Measurements from ENCODE around the gene CLDN7.

DNA sequence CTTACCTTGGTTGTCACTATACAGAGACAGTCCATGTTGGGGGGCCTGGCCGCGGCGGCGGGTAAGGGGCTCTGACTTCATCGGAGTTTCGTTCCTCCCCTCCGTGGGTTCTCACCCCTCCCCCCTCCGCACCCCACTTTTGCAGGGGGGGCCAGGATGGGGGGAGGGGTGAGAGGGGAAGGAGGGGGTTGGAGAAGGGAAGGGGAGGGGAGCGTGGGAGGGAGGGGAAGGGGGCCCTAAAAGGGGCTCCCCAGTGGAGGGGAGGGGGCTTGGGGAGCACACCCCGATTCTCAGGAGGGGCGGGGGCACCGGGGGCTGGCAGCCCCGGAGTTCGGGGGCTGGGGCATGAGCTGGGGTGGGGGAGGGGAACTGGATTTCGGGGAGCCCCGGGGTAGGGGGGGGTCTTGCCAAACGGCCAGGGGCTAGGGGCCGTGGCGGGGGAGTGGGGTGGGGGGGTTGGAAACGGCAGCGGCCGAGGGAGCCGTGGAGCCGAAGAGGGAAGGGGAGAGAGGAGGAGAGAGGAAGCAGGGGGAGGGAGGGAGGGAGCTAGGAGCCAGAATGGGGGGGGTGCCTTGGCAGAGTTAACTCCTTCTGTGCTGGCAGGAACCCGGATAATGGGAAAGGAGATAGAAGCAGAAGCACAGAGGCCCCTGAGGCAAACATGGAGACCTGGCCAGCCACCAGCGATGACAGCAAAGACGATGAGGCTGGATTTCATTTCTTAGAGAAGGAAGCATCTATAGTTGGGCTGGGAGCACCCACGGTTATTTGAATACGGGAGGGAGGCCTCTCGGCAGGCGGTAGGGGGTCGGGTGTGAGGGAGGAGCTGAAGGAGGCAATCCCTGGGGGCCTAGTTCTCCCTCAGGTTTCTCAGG lies 44.9 kb downstream of the CLDN7 start:
- TF ChIP-seq POLR2AphosphoS5 (IDR thresholded peaks at IDR 0.05; ENCODE audit: low read depth, low read length) = no peak
- TF ChIP-seq, protein P1, sequence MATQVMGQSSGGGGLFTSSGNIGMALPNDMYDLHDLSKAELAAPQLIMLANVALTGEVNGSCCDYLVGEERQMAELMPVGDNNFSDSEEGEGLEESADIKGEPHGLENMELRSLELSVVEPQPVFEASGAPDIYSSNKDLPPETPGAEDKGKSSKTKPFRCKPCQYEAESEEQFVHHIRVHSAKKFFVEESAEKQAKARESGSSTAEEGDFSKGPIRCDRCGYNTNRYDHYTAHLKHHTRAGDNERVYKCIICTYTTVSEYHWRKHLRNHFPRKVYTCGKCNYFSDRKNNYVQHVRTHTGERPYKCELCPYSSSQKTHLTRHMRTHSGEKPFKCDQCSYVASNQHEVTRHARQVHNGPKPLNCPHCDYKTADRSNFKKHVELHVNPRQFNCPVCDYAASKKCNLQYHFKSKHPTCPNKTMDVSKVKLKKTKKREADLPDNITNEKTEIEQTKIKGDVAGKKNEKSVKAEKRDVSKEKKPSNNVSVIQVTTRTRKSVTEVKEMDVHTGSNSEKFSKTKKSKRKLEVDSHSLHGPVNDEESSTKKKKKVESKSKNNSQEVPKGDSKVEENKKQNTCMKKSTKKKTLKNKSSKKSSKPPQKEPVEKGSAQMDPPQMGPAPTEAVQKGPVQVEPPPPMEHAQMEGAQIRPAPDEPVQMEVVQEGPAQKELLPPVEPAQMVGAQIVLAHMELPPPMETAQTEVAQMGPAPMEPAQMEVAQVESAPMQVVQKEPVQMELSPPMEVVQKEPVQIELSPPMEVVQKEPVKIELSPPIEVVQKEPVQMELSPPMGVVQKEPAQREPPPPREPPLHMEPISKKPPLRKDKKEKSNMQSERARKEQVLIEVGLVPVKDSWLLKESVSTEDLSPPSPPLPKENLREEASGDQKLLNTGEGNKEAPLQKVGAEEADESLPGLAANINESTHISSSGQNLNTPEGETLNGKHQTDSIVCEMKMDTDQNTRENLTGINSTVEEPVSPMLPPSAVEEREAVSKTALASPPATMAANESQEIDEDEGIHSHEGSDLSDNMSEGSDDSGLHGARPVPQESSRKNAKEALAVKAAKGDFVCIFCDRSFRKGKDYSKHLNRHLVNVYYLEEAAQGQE (IDR thresholded peaks at IDR 0.05; ENCODE audit: insufficient read depth in 1 of 2, low read depth in 2 of 2, low read length in 2 of 2) = no peak
- no peak for TF ChIP-seq TAF1 (IDR thresholded peaks at IDR 0.05; ENCODE audit: borderline replicate concordance, insufficient read depth, low read length)

Measured in PFSK-1 (cell line).